Lower leg skin (tissue), 4 donors: Measurements from ENCODE around the gene RASA4B. TPM values are rescaled to one million over a fixed set of nuclear protein-coding genes. Genes with fewer than 3 reads are reported as not detected.

ENCODE experiments used
- DNase-seq, 2 donors: peaks; one replicate each; pipeline ENCODE4 v3.0.0-alpha.2; 2019; ENCODE audit warnings: low spot score in 2 of 2
- H3K4me3 ChIP-seq: fragments of 200-600 bp; sonication (generic); 2 replicates; pipeline ENCODE4 v1.5.1; 2017; ENCODE audit warnings: mild to moderate bottlenecking, low read depth; ENCODE audit not compliant: poor library complexity, severe bottlenecking
- POLR2A ChIP-seq, 2 donors: fragments of 450-650 bp; IDR thresholded peaks; one replicate each; pipeline ENCODE4 v1.6.1; 2016 to 2017; ENCODE audit warnings: antibody characterized with exemption in 2 of 2, mild to moderate bottlenecking in 1 of 2, moderate library complexity in 1 of 2
- WGBS, 2 donors: methylation state at CpG; one replicate each; pipeline ENCODE4 v1.1.5; 2018; 5-methylcytosine and 5-hydroxymethylcytosine counted together
- intact Hi-C: fragments of 100-400 bp; cut with DNase I; formaldehyde crosslinking; loops from one replicate; pipeline ENCODE4 v1.15.0; 2023; ENCODE audit warnings: low total_unique reads
- total RNA-seq, 4 donors: library from RNA; depleted of rRNA; stranded (reverse); fragments of >200 nt; gene quantifications; one replicate each; pipeline ENCODE4 v1.1.0, GENCODE V29; 2016
- TF ChIP-seq, protein P1 (sequence below), 3 donors: fragments of 450-650 bp; IDR thresholded peaks; one replicate each; pipeline ENCODE4 v1.5.1; 2016; ENCODE audit warnings: antibody characterized with exemption in 3 of 3, mild to moderate bottlenecking in 3 of 3, moderate library complexity in 2 of 3

RASA4B gene
- total RNA-seq, 4 donors from 2014 or later: 21.6 to 28.3 (median 25.3) TPM

DNA sequence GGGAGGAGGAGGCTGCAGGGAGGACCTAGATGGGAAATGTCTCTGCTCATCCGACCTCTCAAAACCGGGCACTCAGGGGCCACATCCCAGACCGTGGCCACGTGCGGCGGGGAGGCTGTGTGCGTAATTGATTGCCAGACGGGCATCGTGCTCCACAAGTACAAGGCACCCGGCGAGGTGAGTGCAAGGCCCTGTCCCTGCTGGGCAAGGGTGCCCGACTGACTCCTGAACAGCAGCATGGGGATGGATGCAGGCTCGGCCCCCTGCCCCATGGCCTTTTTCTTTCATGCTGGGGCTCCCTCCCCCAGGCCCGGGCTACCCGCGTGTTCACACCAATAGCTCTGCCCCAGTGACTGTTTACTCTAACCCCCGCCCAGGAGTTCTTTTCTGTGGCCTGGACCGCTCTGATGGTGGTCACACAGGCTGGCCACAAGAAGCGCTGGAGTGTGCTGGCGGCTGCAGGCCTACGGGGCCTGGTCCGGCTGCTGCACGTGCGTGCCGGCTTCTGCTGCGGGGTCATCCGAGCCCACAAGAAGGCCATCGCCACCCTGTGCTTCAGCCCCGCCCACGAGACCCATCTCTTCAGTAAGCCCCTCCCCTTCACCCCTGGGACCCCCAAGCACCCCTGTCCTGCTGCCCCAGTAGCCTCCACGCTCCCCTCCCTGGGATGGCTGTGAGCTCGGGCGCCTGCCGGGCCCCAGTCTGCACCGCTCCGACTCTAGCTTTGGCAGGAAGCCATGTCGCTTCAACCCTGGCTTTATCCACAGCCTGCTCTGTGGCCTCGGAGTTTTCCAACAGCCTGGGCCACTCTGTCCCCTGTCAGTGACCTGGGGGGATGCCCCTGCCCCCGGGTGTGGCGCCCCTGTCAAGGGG is 48.9 kb downstream of the RASA4B start:
- 92 to 94% methylated on average over 39 to 40 of the region's 40 CpGs for WGBS, 2 donors
- intact Hi-C loops: no loop called here

DNA sequence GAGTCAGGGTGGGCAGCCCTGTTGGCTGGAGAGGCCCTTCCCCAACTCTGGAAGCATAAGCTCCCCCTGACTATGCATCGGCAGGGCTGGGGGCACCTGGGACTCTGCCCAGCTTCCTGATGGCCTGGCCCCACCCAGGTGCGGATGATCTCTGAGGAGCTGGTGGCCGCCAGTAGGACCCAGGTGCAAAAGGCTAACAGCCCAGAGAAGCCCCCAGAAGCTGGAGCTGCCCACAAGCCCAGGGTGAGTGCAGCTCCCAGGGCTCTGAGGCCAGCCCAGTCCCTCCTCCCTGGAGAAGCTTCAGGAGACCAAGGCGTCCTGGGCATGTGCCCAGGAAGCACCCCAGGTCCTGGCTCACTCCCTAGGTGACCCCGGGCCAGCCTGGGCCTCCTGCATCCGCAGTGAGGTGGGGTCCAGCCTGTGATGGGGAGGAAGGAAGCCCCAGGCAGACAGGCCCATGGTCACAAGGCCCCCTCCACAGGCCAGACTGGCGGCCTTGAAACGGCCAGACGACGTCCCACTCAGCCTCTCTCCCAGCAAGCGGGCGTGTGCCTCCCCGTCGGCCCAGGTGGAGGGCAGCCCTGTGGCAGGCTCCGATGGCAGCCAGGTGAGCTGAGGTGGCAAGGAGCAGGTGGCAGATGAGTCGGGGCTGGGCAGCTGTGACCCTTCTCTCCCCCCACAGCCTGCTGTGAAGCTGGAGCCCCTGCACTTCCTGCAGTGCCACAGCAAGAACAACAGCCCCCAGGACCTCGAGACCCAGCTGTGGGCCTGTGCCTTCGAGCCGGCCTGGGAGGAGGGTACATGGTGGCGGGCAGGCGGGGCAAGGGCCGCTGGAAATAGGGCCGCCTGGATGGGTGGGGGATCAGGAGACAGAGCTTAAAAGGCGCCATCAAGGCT is 49.7 kb downstream of the RASA4B start:
- H3K4me3 ChIP-seq: no peak overlapping the region
- intact Hi-C loops: no loop called here
- TF ChIP-seq, protein P1, sequence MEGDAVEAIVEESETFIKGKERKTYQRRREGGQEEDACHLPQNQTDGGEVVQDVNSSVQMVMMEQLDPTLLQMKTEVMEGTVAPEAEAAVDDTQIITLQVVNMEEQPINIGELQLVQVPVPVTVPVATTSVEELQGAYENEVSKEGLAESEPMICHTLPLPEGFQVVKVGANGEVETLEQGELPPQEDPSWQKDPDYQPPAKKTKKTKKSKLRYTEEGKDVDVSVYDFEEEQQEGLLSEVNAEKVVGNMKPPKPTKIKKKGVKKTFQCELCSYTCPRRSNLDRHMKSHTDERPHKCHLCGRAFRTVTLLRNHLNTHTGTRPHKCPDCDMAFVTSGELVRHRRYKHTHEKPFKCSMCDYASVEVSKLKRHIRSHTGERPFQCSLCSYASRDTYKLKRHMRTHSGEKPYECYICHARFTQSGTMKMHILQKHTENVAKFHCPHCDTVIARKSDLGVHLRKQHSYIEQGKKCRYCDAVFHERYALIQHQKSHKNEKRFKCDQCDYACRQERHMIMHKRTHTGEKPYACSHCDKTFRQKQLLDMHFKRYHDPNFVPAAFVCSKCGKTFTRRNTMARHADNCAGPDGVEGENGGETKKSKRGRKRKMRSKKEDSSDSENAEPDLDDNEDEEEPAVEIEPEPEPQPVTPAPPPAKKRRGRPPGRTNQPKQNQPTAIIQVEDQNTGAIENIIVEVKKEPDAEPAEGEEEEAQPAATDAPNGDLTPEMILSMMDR (IDR thresholded peaks at IDR 0.05): no peak
- no peak for TF ChIP-seq POLR2A (IDR thresholded peaks at IDR 0.05)
- 90% methylated on average over 17 to 23 of the region's 24 CpGs for WGBS, 2 donors
- DNase-seq: no peak

More for the DNA sequence above, 48.9 kb downstream of the RASA4B start:
- TF ChIP-seq POLR2A (IDR thresholded peaks at IDR 0.05): no peak
- TF ChIP-seq, protein P1 (IDR thresholded peaks at IDR 0.05): no peak
- H3K4me3 ChIP-seq: no peak overlapping the region
- no peak for DNase-seq

DNA sequence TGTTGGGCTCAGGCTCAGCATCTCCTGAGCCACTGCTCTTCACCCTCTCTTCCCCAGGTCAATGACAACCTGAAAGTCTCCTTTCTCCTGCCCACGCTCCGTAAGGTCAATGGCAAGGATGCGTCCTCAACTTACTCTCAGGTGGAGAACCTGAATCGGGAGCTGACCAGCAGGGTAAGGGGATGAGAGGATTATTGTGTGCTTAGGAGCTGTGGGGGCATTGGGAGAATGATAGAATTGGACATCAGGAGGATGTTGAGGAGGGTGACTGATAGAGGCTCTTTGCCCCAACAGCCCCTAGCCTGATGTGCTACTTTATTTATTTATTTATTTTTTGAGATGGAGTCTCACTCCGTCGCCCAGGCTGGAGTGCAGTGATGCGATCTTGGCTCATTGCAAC is 51.5 kb downstream of the RASA4B start:
- TF ChIP-seq POLR2A (IDR thresholded peaks at IDR 0.05): no peak
- TF ChIP-seq, protein P1 (IDR thresholded peaks at IDR 0.05): no peak
- DNase-seq: no peak
- H3K4me3 ChIP-seq: no peak overlapping the region
- intact Hi-C loops: no loop called here
- WGBS, 2 donors: 95% methylated on average over 7 of the region's 7 CpGs

DNA sequence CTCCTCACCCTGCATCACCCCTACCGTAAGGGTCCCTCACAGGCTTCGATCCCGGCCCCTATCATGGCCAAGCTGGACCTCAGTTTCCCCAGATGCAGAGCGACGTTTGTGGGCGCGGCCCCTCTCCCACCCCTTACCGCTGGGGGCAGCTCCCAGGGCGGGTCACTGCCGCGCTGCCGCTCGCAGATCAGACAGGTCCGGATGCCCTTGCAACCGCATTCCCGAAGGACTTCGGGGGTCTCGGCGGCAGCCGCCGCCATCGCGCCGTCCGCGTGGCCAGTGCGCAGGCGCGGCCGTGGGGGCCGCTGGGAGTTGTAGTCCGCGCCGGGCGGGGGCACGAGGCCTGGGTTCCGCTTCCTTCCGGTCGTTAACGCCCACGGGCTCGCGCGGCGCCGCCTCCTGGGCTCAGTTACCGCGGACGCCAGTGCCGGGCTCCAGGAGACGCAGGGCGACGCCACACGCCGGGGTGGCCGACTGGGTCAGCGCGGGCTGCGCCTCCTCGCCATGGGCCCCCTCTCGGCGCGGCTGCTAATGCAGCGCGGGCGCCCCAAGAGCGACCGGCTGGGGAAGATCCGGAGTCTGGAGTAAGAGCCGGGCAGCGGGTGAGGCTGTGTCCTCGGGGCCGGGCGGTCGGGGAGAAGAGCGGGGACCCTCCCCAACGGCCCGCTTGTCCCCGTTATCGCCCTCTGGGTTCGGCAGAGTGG is 52.8 kb downstream of the RASA4B start, which contains the start of the genes ALKBH4 and LRWD1:
Gene ALKBH4, minus strand, starts transcription at position 287 of the 704 bp plus-strand sequence. Its CDS starts 27 bp downstream, at position 260.
Gene LRWD1, plus strand, starts transcription at position 408 of the 704 bp plus-strand sequence. Its CDS starts 97 bp downstream, at position 505.
- 0% methylated on average over 22 to 40 of the region's 81 CpGs for WGBS, 2 donors
- H3K4me3 ChIP-seq: peak within 1 kb of the TSS; percentile 98
- no peak for TF ChIP-seq POLR2A (IDR thresholded peaks at IDR 0.05)
- TF ChIP-seq, protein P1 (IDR thresholded peaks at IDR 0.05): no peak
- peak; percentile 91 to 98 for DNase-seq
- intact Hi-C loops: no loop called here

DNA sequence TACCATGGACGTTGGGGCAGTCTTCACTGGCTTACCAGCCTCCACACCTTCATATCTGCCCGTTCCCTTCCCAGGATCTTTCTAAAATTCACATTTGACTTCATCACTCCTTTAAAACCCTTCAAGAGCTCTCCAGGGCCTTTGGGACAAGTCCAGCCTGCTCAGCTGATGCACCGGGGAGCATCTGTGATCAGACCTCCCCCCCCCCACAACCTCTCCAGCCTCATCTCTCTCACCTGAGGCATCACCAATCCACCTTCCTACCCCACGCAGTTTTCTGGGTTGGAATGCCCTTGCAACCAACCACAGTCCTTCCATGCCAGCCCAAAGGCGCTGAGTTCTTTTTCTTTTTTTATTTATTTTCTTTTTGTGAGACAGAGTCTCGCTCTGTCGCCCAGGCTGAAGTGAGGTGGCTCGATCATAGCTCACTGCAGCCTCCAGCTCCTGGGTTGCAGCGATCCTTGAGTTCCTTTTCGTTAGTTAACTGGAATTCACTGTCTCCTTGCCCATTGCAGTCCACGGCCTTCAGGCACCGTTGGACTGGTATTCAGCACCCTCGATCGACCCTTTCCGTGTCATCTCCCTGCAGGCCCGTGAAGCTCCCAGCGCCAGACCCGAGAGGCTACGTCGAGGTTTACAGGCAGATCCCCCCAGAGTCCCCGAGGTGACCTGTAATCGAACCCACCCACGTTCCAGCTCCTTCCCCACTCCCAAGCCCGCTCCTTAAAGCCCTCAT is 53.6 kb downstream of the RASA4B start:
- 10 to 11% methylated on average over 24 of the region's 24 CpGs for WGBS, 2 donors
- TF ChIP-seq, protein P1 (IDR thresholded peaks at IDR 0.05): no peak
- TF ChIP-seq POLR2A (IDR thresholded peaks at IDR 0.05): no peak
- no peak for DNase-seq
- H3K4me3 ChIP-seq: peak overlapping the region; percentile 98
- intact Hi-C loops: no loop called here
